Upper lobe of left lung (tissue), 6 donors: ENCODE results near the gene OR4S1. TPM values are rescaled to one million over a fixed set of nuclear protein-coding genes. Genes with fewer than 3 reads are reported as not detected.
"Not testable (repeated sequence)": the region's sequence is repeated elsewhere in the genome, so short reads cannot be mapped to it uniquely, and the experiment has no call there.

Experiments used
- ATAC-seq, 2 donors: fragments of 200-7000 bp; cut with Tn5 transposase; one replicate each; pipeline ENCODE4 v1.9.1; 2022; ENCODE audit warnings: mild to moderate bottlenecking in 2 of 2, moderate library complexity in 2 of 2; ENCODE audit not compliant: low FRiP score in 2 of 2
- DNase-seq, 2 donors: peaks; one replicate each; pipeline ENCODE4 v3.0.0-alpha.2; 2019 to 2020
- H3K27ac ChIP-seq, 4 donors: fragments of 200-600 bp; sonication (generic); one replicate each; pipeline ENCODE4 v1.5.1; 2016 to 2019
- H3K27me3 ChIP-seq, 4 donors: fragments of 200-600 bp; sonication (generic); one replicate each; pipeline ENCODE4 v1.5.1; 2017 to 2019
- H3K36me3 ChIP-seq, 4 donors: fragments of 200-600 bp; sonication (generic); one replicate each; pipeline ENCODE4 v1.5.1; 2016 to 2019
- H3K4me1 ChIP-seq, 4 donors: fragments of 200-600 bp; sonication (generic); one replicate each; pipeline ENCODE4 v1.5.1; 2018 to 2019
- H3K4me3 ChIP-seq, 4 donors: fragments of 200-600 bp; sonication (generic); one replicate each; pipeline ENCODE4 v1.5.1; 2017 to 2019; ENCODE audit warnings: mild to moderate bottlenecking in 2 of 4, moderate library complexity in 1 of 4
- H3K9me3 ChIP-seq, 4 donors: fragments of 200-600 bp; sonication (generic); one replicate each; pipeline ENCODE4 v1.5.1; 2018 to 2019
- EP300 ChIP-seq, 4 donors: sonication (generic); formaldehyde crosslinking; IDR thresholded peaks; one replicate each; pipeline ENCODE4 v1.5.1; 2017; ENCODE audit warnings: antibody characterized with exemption in 4 of 4, control low read depth in 2 of 4
- POLR2A ChIP-seq, 4 donors: fragments of 450-650 bp; IDR thresholded peaks; one replicate each; pipeline ENCODE4 v1.5.1; 2016 to 2017; ENCODE audit warnings: antibody characterized with exemption in 4 of 4, mild to moderate bottlenecking in 2 of 4
- POLR2AphosphoS5 ChIP-seq, 2 donors: sonication (generic); formaldehyde crosslinking; IDR thresholded peaks; one replicate each; pipeline ENCODE4 v1.5.1; 2017; ENCODE audit warnings: antibody characterized with exemption in 2 of 2
- WGBS, 2 donors: methylation state at CpG; one replicate each; pipeline ENCODE4 v1.1.5; 2017 to 2018; 5-methylcytosine and 5-hydroxymethylcytosine counted together
- total RNA-seq, 6 donors: library from RNA; depleted of rRNA in 4 of 6; stranded (reverse); fragments of >200 nt in 4 of 6; gene quantifications; one replicate each; pipeline versions ENCODE4 v1.1.0 to v1.2.1, GENCODE V29; 2016 to 2021
- TF ChIP-seq, protein P1 (sequence below), 6 experiments: fragments of 450-650 bp in 4 of 6; fragments of 200-600 bp in 2 of 6; sonication (generic) in 2 of 6; IDR thresholded peaks; one replicate each; pipeline ENCODE4 v1.5.1; 2016 to 2019; ENCODE audit warnings: antibody characterized with exemption in 6 of 6
- donor health status: DM: no; HTN: no; CAD: no; lungs with moderate emphysema.
- donor health status: DM: no; HTN: yes; CAD: no; lungs with severe emphysema.

OR4S1 gene
- total RNA-seq, 6 donors from 2014 or later, result not detected

DNA sequence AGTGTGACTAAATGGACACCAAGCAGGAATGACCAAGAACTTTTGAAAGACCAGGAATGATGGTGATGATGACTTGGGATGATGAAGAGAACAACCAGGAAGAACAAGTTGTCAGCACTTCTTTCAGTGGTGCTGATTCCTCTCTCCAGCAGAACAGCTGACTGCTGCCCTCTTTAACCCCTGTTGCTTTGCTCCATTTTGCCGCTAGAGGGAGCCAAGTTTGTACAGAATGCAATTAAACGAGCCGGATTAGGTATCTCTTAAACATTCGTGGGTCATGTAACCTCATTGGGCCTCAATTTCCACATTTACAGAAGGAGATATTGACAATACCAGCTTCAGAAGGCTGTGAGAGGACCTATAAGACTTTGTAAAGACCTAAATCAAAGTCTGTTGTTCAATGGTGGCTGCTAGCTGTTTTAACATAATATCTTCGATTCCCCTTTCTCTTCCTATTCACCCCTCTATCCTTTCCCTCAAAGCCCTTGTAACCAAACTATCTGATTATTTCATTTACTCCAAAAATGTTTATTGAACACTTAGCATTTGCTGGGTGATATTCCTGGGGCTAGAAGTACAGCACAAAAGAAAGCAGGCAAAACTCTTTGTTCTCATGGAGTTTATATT is 1.9 kb downstream of the OR4S1 start:
- H3K27me3 ChIP-seq, result no peaks in the 10 kb centered on the region
- no peak overlapping the region for H3K4me3 ChIP-seq
- no peaks in the 10 kb centered on the region for H3K36me3 ChIP-seq
- 22 to 23% methylated on average over 5 of the region's 5 CpGs for WGBS, 2 donors
- no peaks in the 10 kb centered on the region for H3K9me3 ChIP-seq
- ATAC-seq, result peak in 1 of 2 donors; percentile 73
- no peak overlapping the region for H3K27ac ChIP-seq
- H3K4me1 ChIP-seq, result peaks cover 0 to 4% (median 0%) of the 10 kb centered on the region in 4 donors
- no peak for TF ChIP-seq POLR2A (IDR thresholded peaks at IDR 0.05)
- TF ChIP-seq POLR2AphosphoS5 (IDR thresholded peaks at IDR 0.05), result no peak
- TF ChIP-seq, protein P1, sequence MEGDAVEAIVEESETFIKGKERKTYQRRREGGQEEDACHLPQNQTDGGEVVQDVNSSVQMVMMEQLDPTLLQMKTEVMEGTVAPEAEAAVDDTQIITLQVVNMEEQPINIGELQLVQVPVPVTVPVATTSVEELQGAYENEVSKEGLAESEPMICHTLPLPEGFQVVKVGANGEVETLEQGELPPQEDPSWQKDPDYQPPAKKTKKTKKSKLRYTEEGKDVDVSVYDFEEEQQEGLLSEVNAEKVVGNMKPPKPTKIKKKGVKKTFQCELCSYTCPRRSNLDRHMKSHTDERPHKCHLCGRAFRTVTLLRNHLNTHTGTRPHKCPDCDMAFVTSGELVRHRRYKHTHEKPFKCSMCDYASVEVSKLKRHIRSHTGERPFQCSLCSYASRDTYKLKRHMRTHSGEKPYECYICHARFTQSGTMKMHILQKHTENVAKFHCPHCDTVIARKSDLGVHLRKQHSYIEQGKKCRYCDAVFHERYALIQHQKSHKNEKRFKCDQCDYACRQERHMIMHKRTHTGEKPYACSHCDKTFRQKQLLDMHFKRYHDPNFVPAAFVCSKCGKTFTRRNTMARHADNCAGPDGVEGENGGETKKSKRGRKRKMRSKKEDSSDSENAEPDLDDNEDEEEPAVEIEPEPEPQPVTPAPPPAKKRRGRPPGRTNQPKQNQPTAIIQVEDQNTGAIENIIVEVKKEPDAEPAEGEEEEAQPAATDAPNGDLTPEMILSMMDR (IDR thresholded peaks at IDR 0.05), result peak; percentile 46 to 80 (median 67)
- TF ChIP-seq EP300 (IDR thresholded peaks at IDR 0.05), result no peak
- peak in 1 of 2 donors; percentile 31 for DNase-seq

DNA sequence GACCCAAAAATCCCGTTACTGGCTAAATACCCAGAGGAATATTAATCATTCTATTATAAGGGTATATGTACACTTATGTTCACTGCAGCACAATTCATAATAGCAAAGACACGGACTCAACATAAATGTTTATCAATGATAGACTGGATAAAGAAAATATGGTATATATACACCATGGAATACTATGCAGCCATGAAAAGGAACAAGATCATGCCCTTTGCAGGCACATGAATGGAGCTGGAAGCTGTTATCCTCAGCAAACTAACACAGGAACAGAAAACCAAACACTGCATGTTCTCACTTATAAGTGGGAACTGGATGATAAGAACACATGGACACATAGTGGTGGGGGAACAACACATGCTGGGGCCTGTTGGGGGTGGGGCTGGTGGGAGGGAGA is 7.6 kb downstream of the OR4S1 start:
- H3K9me3 ChIP-seq, result not testable (repeated sequence)

DNA sequence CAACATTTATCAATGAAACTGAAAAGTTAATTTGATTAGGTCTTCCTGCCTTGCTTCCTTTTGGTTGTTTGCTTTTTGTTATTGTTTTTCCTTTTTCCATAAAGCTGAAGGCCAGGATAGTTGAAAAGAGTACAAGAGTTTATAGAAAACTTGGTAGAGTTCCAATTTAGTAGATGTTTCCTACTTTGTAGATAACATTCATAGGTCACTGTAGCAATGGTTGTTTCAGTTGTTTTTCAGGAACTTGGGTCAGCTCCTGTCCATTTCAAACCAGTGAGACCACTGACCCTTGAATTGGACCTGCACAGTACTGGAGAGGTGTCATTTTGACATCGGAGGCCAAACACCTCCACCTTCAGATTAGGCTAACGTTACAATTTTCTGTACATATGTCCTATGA is 13.8 kb downstream of the OR4S1 start:
- 68% methylated on average over 2 of the region's 2 CpGs for WGBS, 2 donors
- not testable (repeated sequence) for H3K4me1 ChIP-seq

More for the DNA sequence above, 7.6 kb downstream of the OR4S1 start:
- WGBS, 2 donors, result 37 to 74% methylated on average over 2 of the region's 2 CpGs
- not testable (repeated sequence) for H3K27ac ChIP-seq, ATAC-seq, H3K36me3 ChIP-seq, H3K27me3 ChIP-seq, H3K4me1 ChIP-seq, H3K4me3 ChIP-seq, DNase-seq

DNA sequence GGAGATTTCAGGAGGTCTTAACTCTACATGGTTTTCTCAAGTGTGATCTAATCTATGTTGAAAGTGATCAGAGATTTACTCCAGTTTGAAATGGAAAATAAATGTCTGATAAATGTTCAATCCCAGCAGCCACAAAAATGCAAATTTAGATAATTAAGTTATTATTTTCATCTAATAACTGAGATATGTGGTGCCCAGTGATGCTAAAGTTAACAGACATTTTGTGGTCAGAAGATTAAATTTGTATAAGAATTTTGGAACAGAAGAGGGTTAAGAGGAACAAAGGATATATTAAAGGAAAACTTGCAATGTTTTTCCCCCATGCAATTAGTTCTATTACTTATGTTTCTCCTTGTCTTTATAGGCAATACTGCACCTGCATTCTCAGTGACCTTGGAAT is 18.6 kb downstream of the OR4S1 start, which contains the start of gene OR4C3:
Gene OR4C3, plus strand, starts transcription at position 301 of the 400 bp plus-strand sequence. CDS start 102 bp downstream, outside the sequence.
- DNase-seq, H3K4me3 ChIP-seq, ATAC-seq, H3K27me3 ChIP-seq, H3K9me3 ChIP-seq, H3K4me1 ChIP-seq, H3K36me3 ChIP-seq, H3K27ac ChIP-seq: not testable (repeated sequence)

More for the DNA sequence above, 13.8 kb downstream of the OR4S1 start:
- H3K4me3 ChIP-seq, H3K27me3 ChIP-seq, DNase-seq, H3K9me3 ChIP-seq, H3K36me3 ChIP-seq, ATAC-seq, H3K27ac ChIP-seq: not testable (repeated sequence)

- Histone ChIP-seq H3K9me3 (peaks cover 0 to 4% (median 2%) of the 10 kb centered on the region in 4 donors), H3K36me3 (no peaks in the 10 kb centered on the region), H3K4me1 (no peaks in the 10 kb centered on the region), H3K4me3 (no peak overlapping the region), H3K27me3 (no peaks in the 10 kb centered on the region), H3K27ac (no peak overlapping the region)
- ATAC-seq (no peak), DNase-seq (no peak)
- 40 to 48% methylated on average over 2 of the region's 2 CpGs for WGBS, 2 donors
- TF ChIP-seq POLR2AphosphoS5 (IDR thresholded peaks at IDR 0.05) (no peak), POLR2A (IDR thresholded peaks at IDR 0.05) (no peak), EP300 (IDR thresholded peaks at IDR 0.05) (no peak)
- TF ChIP-seq, protein P1 (IDR thresholded peaks at IDR 0.05), result no peak
Observed at GRCh38 chr11:48341466-48341865, 35.4 kb downstream of the OR4S1 start.

- not testable (repeated sequence) for ATAC-seq
Observed at GRCh38 chr11:48342505-48342904, 36.5 kb downstream of the OR4S1 start.

GRCh38 chr11:48346286-48346685 is 40.3 kb downstream of the OR4S1 start:
- not testable (repeated sequence) for H3K36me3 ChIP-seq, H3K27ac ChIP-seq, ATAC-seq, H3K27me3 ChIP-seq, H3K4me1 ChIP-seq, H3K4me3 ChIP-seq
- DNase-seq, result peak in 1 of 2 donors; percentile 11
- WGBS, 2 donors, result 75 to 85% methylated on average over 2 to 5 of the region's 5 CpGs
- H3K9me3 ChIP-seq, result peaks cover 0 to 11% (median 2%) of the 10 kb centered on the region in 4 donors

More at GRCh38 chr11:48342505-48342904, 36.5 kb downstream of the OR4S1 start:
- H3K36me3 ChIP-seq, H3K4me3 ChIP-seq, H3K4me1 ChIP-seq, H3K27me3 ChIP-seq, DNase-seq, H3K27ac ChIP-seq, H3K9me3 ChIP-seq: not testable (repeated sequence)
- 61 to 63% methylated on average over 2 of the region's 2 CpGs for WGBS, 2 donors
